Measurements from ENCODE around the gene TRRAP. TPM values are rescaled to one million over a fixed set of nuclear protein-coding genes. Genes with fewer than 3 reads are reported as not detected.

The TRRAP gene
- total RNA-seq, 4 donors from 2014 or later, result 27.2 to 35.8 (median 30.1) TPM

GRCh38 chr7:99005776-99006175 lies 127.4 kb downstream of the TRRAP start:
- TF ChIP-seq CTCF (IDR thresholded peaks at IDR 0.05), result no peak
- ATAC-seq (ENCODE audit: low FRiP score) (no peak), DNase-seq (ENCODE audit: low spot score) (no peak)

- DNase-seq (ENCODE audit: low spot score) (no peak), ATAC-seq (ENCODE audit: low FRiP score) (no peak)
- TF ChIP-seq CTCF (IDR thresholded peaks at IDR 0.05), result no peak
Observed at GRCh38 chr7:99006739-99007424, 128.6 kb downstream of the TRRAP start.

GRCh38 chr7:99008181-99008631 lies 129.9 kb downstream of the TRRAP start:
- ATAC-seq (ENCODE audit: low FRiP score), result no peak

GRCh38 chr7:99008921-99009530 lies 130.7 kb downstream of the TRRAP start:
- ATAC-seq (ENCODE audit: low FRiP score) (no peak), DNase-seq (ENCODE audit: low spot score) (no peak)
- TF ChIP-seq CTCF (IDR thresholded peaks at IDR 0.05), result no peak

More at GRCh38 chr7:99008181-99008631, 129.9 kb downstream of the TRRAP start:
- no peak for DNase-seq (ENCODE audit: low spot score)
- TF ChIP-seq CTCF (IDR thresholded peaks at IDR 0.05), result no peak

- DNase-seq (ENCODE audit: low spot score) (no peak), ATAC-seq (ENCODE audit: low FRiP score) (no peak)
- TF ChIP-seq CTCF (IDR thresholded peaks at IDR 0.05), result no peak
Observed at GRCh38 chr7:99010281-99010680, 131.9 kb downstream of the TRRAP start.

GRCh38 chr7:99011341-99011705 lies 133.0 kb downstream of the TRRAP start:
- TF ChIP-seq CTCF (IDR thresholded peaks at IDR 0.05), result no peak
- DNase-seq (ENCODE audit: low spot score) (no peak), ATAC-seq (ENCODE audit: low FRiP score) (no peak)

Data from omental fat pad (tissue), 4 donors.